ENCODE data around the gene MTMR4.
"Not testable (repeated sequence)": the region's sequence is repeated elsewhere in the genome, so short reads cannot be mapped to it uniquely, and the experiment has no call there.

Gene MTMR4

DNA sequence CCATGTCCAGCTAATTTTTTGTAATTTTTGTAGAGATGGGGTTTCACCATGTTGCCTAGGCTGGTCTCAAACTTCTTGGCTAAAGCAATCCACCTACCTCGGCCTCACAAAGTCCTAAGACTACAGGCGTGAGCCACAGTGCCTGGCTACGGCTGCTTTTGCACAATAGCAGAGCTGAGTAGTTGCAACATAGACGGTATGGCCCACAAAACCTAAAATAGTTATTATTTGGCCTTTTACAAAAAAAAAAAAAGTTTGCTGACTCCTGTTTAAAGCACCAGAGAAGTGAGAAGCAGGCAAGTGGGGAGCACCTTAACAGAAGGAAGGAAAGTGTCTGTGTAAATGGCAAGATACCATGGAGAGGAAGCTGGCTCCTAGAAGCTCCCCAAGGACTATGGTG lies 20.9 kb downstream of the MTMR4 start:
- no peak for DNase-seq (ENCODE audit: low read depth in 3 of 3, low spot score in 1 of 3)

DNA sequence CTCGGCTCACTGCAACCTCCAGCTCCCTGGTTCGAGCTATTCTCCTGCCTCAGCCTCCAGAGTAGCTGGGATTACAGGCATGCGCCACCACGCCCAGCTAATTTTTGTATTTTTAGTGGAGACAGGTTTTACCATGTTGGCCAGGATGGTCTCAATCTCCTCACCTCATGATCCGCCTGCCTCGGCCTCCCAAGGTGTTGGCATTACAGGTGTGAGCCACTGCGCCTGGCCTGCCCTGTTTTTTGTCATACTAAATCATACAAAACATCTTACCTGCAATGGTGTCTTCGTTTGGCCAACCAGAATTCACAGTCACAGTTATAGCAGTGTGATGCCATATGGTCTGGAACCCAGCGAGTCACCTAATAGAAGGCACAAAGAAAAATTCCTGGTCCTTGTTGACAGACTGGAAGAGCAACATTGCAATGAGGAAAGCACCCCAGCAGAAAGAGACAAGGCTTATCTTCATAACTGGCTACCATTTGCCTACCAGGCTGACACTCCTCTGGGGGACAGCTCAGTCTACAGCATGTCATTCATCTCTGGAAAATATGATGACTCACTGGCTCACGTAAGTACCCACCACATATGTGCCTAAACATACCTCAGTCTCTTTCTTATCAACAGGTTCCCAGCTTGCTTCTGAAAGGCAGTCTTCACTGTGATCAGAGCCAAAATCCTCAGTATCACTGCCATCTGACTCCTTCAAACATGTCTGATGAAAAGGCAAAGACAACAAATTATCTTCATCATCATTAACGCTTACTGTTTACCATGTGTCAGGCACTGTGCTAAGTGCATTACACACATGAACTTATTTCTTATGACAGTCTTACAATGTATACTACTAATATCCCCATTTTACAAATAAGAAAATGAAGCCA lies 22.0 kb downstream of the MTMR4 start:
- DNase-seq (ENCODE audit: low read depth in 3 of 3, low spot score in 1 of 3): no peak

DNA sequence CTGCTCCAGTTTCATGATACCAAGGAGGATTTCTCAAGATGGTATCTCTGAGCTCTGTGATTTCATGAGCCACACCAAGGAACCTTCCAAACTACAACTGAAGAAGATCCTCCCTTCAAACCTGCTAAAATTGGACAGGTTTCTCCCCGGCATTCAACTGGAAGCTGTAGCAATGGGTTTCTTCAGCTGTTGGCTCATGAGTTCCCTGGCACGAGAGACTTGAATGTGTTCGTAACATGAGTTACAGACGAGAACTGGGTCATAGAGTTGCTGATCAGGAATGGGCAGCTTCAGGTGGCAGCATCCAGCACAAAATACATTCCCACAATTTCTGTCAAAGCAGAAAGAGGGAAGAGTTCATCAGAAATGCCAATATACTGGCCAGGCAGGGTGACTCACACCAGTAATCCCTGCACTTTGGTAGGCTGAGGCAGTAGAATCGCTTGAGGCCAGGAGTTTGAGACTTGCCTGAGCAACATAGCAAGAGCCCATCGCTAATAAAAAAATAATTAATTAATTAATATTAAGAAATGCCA lies 22.9 kb downstream of the MTMR4 start:
- DNase-seq (ENCODE audit: low read depth in 3 of 3, low spot score in 1 of 3): no peak

- no peak for DNase-seq (ENCODE audit: low read depth in 3 of 3, low spot score in 1 of 3)
Observed at GRCh38 chr17:58488428-58488890, 26.0 kb downstream of the MTMR4 start.

- DNase-seq (ENCODE audit: low read depth in 3 of 3, low spot score in 1 of 3): peak; percentile 31 to 59 (median 46)
Observed at GRCh38 chr17:58487589-58488427, 26.6 kb downstream of the MTMR4 start, which contains the start of gene HSF5. HSF5 (minus strand) TSS chr17:58488408; CDS start chr17:58488274, 134 bp downstream.

DNA sequence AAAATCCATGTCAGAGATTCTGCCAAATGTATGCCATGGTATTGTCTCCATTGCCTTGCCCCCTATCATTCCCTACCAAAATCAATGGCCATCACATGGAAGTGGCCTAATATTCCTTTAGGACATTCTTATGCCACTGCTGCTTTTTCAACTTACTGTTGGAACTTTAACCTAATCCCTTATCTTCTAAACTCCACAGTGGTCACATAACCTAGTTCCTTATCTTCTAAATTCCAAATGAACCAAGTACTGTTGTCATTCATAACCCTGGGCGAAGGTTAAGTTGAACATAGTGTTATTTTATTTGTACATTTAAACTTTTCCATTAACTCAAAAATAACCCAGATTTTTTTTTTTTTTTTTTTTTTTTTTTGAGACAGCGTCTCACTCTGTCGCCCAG lies 29.8 kb downstream of the MTMR4 start:
- no peak for DNase-seq (ENCODE audit: low read depth in 3 of 3, low spot score in 1 of 3)

DNA sequence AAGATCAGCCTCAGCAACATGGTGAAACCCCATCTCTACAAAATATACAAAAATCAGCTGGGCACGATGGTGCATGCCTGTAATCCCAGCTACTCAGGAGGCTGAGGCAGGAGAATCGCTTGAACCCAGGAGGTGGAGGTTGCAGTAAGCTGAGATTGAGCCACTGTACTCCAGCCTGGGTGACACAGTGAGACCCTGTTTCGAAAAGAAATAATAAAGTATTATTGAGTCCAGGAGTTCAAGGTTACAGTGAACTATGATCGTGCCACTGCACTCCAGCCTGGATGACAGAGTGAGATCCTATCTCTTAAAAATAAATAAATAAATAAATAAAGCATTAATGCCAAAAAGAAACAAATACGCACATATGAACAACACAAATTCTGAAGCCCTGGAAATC lies 32.6 kb downstream of the MTMR4 start:
- DNase-seq (ENCODE audit: low read depth in 3 of 3, low spot score in 1 of 3): not testable (repeated sequence)

DNA sequence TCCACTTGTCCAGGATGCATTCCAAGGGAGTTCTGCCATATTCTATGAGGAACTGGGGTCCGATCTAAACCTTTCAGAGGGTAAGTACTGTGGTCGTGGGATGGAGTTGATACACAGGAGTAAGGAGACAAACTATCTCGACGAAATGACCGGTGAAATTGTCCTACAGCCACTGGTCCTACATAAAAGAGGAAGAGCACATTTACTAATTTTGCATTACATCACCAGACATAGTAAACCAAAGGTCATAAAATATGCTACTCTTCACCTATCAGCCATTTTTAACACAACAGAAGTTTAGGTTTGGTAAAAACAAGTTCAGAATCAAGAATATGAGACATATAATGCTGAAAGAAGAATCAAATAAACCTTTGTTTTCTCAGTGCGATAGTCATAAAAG lies 34.3 kb downstream of the MTMR4 start:
- no peak for DNase-seq (ENCODE audit: low read depth in 3 of 3, low spot score in 1 of 3)

- DNase-seq (ENCODE audit: low read depth in 3 of 3, low spot score in 1 of 3): no peak
Observed at GRCh38 chr17:58476812-58477211, 37.6 kb downstream of the MTMR4 start.

DNA sequence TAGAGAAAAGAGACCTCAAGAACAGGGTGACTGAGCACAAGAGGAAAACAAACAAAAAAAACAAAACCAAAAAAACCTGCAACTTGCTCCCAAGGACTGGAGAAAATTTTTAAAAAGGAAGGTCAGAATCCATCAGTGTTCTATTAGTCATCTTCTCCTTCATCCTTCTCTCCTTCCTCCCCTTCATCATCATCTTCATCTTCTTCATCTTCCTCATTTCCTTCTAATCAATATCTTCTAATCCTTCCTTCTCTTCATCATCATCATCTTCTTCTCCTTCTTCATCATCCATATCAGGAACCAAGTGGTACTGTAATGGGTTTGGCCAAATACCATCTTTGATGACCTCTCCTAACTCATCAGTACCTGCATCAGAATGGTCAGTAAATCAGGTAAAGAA lies 38.5 kb downstream of the MTMR4 start:
- no peak for DNase-seq (ENCODE audit: low read depth in 3 of 3, low spot score in 1 of 3)

GRCh38 chr17:58470356-58470755 lies 44.1 kb downstream of the MTMR4 start:
- no peak for DNase-seq (ENCODE audit: low read depth in 3 of 3, low spot score in 1 of 3)

GRCh38 chr17:58468944-58469343 lies 45.5 kb downstream of the MTMR4 start:
- no peak for DNase-seq (ENCODE audit: low read depth in 3 of 3, low spot score in 1 of 3)

DNA sequence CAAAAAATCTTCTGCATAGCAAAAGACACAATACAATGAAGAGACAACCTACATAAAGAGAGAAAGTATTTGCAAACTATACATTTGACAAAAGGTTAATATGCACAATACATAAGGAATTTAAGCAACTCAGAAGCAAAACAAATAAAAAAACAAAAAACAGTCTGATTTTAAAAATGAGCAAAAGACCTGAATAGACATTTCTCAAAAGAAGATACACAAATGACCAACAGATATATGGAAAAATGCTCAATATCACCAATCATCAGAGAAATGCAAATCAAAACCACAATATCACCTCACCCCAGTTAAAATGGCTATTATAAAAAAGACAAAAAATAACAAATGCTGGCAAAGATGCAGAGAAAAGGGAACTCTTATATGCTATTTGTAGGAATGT lies 58.9 kb downstream of the MTMR4 start:
- DNase-seq (ENCODE audit: low read depth in 3 of 3, low spot score in 1 of 3): no peak

DNA sequence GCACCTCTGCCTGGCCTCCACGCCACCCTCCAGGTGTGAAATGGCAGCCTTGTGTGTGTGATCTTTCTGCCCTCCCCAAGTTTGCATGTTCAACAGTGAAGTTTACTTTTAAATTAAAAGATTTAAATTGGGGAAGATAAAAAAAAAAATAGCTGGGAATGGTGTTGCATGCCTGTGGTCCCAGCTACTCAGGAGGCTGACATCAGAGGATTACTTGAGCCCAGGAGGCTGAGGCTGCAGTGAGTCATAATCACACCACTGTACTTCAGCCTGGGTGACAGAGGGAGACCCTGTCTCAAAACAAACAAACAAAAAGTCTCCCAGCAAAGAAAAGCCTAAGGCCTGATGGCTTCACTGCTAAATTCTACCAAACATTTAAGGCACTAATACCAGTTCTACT lies 61.7 kb downstream of the MTMR4 start:
- DNase-seq (ENCODE audit: low read depth in 3 of 3, low spot score in 1 of 3): no peak

DNA sequence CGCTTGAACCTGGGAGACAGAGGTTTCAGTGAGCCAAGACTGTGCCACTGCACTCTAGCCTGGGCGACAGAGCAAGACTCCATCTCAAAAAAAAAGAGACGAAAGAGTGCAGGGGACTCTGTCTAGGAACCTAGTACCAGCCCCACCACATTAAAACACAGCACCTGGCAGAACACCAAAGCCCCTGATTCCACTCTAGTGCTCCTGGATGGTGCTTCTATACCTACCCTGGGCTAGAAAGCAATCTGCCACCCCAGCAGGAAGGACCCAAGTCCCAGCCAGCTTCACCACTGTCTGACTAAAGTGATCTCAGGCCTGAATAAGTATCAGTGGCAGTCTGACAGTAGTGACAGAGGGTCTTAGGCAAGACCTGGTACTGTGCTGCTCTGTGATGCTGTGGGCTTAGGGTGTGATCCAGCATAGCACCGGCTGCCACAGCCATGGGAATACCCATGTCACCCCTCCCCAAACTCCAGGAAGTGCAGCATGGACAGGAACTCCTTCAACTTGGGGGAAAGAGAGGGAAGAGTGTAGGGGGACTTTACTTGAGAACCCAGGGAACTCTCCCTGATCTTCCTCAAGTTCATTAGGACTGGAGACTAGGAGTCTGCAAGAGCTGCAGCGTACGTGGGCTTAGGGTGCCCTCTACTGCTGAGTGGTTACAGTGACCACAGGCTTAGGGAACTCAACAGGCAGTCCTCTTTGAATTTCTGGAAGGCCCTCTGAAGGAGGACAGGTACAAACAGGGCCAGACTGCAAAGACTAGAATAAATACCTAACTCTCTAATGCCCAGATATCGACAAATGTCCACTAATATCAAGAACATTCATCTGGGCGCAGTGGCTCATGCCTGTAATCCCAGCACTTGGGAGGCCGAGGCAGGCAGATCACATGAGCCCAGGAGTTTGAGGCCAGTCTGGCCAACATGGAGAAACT lies 67.1 kb downstream of the MTMR4 start:
- DNase-seq (ENCODE audit: low read depth in 3 of 3, low spot score in 1 of 3): peak in 2 of 3 donors; percentile 17 to 26

DNA sequence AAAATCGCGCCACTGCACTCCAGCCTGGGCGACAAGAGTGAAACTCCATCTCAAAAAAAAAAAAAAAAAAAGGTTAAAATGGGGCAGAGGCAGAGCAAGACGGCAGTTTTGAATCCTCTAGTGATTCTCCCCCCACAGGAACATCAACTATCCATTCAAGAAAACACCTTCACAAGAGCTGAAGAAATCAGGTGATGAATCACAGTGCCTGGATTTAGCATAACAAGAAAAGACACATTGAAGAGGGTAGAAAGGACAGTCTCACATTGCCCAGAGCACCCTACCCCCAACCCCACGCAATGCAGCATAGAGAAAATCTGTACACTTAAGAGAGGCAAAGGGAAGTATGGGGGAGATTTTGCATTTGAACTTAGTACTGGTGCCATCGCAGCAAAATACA lies 68.4 kb downstream of the MTMR4 start:
- DNase-seq (ENCODE audit: low read depth in 3 of 3, low spot score in 1 of 3): no peak

All from stimulated activated CD4-positive, alpha-beta T cell treated with anti-CD3 and anti-CD28 coated beads, TNF-alpha, amount 100 ng/mL, for 1 hour (primary cell).